Gastroesophageal sphincter (tissue), 4 donors: ENCODE measurements around the gene SEMA3D. TPM values are rescaled to one million over a fixed set of nuclear protein-coding genes. Genes with fewer than 3 reads are reported as not detected.

ENCODE experiments used
- ATAC-seq: fragments of 150-250 bp; one replicate; pipeline ENCODE4 v1.9.1; 2016; ENCODE audit warnings: mild to moderate bottlenecking, moderate library complexity
- H3K27ac ChIP-seq, 4 donors: fragments of 200-600 bp; sonication (generic) in 3 of 4; 1 replicate in 3 of 4; 2 replicates in 1 of 4; pipeline ENCODE4 v1.5.1; 2016 to 2019
- H3K27me3 ChIP-seq: fragments of 200-600 bp; sonication (generic); one replicate; pipeline ENCODE4 v1.5.1; 2019
- H3K36me3 ChIP-seq, 2 donors: fragments of 200-600 bp; sonication (generic); one replicate each; pipeline ENCODE4 v1.5.1; 2019; ENCODE audit warnings: control low read depth in 1 of 2
- H3K4me1 ChIP-seq, 3 donors: fragments of 200-600 bp; sonication (generic); 1 replicate in 2 of 3; 2 replicates in 1 of 3; pipeline ENCODE4 v1.5.1; 2016 to 2019; ENCODE audit warnings: control low read depth in 2 of 3
- H3K4me3 ChIP-seq, 2 donors: fragments of 200-600 bp; sonication (generic); one replicate each; pipeline ENCODE4 v1.5.1; 2019; ENCODE audit warnings: mild to moderate bottlenecking in 1 of 2, moderate library complexity in 1 of 2
- H3K9me3 ChIP-seq, 3 donors: fragments of 200-600 bp; sonication (generic); one replicate each; pipeline ENCODE4 v1.5.1; 2017 to 2019; ENCODE audit warnings: control low read depth in 2 of 3
- EP300 ChIP-seq: sonication (generic); formaldehyde crosslinking; IDR thresholded peaks from one replicate; pipeline ENCODE4 v1.6.1; 2017; ENCODE audit warnings: antibody characterized with exemption, mild to moderate bottlenecking
- POLR2A ChIP-seq, 2 donors: fragments of 450-650 bp; IDR thresholded peaks; one replicate each; pipeline ENCODE4 v1.6.1; 2017; ENCODE audit warnings: antibody characterized with exemption in 2 of 2, mild to moderate bottlenecking in 2 of 2, moderate library complexity in 1 of 2
- POLR2AphosphoS5 ChIP-seq: sonication (generic); formaldehyde crosslinking; IDR thresholded peaks from one replicate; pipeline ENCODE4 v1.6.1; 2017; ENCODE audit warnings: antibody characterized with exemption
- WGBS, 2 donors: methylation state at CpG; one replicate each; pipeline ENCODE4 v1.1.5; 2018; ENCODE audit warnings: low coverage in 1 of 2; 5-methylcytosine and 5-hydroxymethylcytosine counted together
- total RNA-seq, 4 donors: library from RNA; depleted of rRNA; stranded (reverse); fragments of >200 nt; gene quantifications; one replicate each; pipeline ENCODE4 v1.1.0, GENCODE V29; 2016
- TF ChIP-seq, protein P1 (sequence below), 4 experiments: fragments of 200-600 bp in 2 of 4; fragments of 450-650 bp in 2 of 4; sonication (generic) in 1 of 4; IDR thresholded peaks; one replicate each; pipeline ENCODE4 v1.5.1; 2017 to 2019; ENCODE audit warnings: antibody characterized with exemption in 4 of 4, mild to moderate bottlenecking in 2 of 4, moderate library complexity in 2 of 4

Gene SEMA3D
- total RNA-seq, 4 donors from 2014 or later: 0.27 to 24.6 (median 6.5) TPM

DNA sequence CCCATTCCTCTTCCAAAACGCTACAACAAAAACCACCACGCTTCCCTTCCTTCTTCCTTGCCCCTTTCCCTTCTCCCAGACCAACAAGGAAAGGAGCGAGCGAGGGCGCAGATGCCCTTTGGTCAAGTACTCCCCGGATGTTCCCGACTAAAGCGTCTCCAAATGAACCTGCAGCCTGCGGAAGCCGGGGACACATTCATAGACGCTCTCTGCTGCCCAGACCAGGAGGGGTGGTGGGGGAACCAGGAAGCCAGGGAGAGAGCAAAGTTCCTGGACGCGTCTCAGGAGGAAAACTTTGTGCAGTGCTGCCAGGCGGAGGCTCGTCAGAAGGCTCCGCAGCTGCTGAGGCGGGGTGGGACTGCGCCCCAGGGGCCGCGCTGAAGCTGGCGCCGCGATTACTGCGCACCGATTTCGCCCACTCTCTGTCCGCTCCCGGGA, 754 bp downstream of the SEMA3D start:
- Histone ChIP-seq H3K27me3 (peaks cover 33% of the 10 kb centered on the region), H3K27ac (peak overlapping the region in 3 of 4 donors; percentile 20 to 76 (median 60)), H3K9me3 (no peaks in the 10 kb centered on the region), H3K4me3 (peak overlapping the region; percentile 34 to 60), H3K4me1 (peaks cover 0 to 29% (median 0%) of the 10 kb centered on the region in 3 donors), H3K36me3 (no peaks in the 10 kb centered on the region)
- 0 to 3% methylated on average over 1 to 8 of the region's 28 CpGs for WGBS, 2 donors
- TF ChIP-seq POLR2AphosphoS5 (no peak), POLR2A (IDR thresholded peaks at IDR 0.05) (no peak), EP300 (no peak)
- TF ChIP-seq, protein P1, sequence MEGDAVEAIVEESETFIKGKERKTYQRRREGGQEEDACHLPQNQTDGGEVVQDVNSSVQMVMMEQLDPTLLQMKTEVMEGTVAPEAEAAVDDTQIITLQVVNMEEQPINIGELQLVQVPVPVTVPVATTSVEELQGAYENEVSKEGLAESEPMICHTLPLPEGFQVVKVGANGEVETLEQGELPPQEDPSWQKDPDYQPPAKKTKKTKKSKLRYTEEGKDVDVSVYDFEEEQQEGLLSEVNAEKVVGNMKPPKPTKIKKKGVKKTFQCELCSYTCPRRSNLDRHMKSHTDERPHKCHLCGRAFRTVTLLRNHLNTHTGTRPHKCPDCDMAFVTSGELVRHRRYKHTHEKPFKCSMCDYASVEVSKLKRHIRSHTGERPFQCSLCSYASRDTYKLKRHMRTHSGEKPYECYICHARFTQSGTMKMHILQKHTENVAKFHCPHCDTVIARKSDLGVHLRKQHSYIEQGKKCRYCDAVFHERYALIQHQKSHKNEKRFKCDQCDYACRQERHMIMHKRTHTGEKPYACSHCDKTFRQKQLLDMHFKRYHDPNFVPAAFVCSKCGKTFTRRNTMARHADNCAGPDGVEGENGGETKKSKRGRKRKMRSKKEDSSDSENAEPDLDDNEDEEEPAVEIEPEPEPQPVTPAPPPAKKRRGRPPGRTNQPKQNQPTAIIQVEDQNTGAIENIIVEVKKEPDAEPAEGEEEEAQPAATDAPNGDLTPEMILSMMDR (IDR thresholded peaks at IDR 0.05): no peak
- ATAC-seq: peak; percentile 40

DNA sequence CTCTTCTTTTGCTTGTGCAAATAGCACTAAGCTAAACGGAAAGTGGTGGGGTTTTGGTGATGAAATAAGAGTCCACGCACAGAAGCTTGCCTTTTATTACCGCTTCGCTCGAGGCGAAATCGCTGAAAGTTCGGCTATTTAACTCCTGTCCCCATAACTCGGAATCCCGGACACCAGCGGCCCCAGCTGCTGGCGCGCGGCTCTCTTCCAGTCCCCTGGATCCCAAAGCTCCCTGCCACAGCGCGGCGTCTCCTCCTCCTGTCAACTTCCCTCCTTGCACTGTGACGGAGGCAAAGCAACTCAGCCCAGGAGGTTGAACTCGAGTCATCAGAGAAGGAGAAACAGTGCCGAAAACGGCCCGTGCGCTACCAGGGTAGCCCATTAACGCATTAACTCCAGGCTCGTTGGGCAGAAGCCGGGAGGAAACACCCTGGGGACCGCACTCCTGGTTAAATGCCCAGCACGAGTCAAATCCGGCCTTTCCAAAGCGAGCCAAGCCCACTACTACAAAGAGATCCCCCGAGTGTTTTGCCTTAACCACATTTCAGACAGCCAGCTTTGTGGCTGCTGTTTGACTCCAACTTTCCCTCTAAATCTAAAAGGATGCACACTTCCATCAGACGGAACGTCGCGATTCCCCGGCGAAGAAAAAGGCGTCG, 1.3 kb downstream of the SEMA3D start:
- Histone ChIP-seq H3K9me3 (no peaks in the 10 kb centered on the region), H3K27me3 (peaks cover 33% of the 10 kb centered on the region), H3K4me3 (peak overlapping the region; percentile 34 to 60), H3K4me1 (peaks cover 0 to 29% (median 0%) of the 10 kb centered on the region in 3 donors), H3K27ac (peak overlapping the region in 3 of 4 donors; percentile 20 to 76 (median 60)), H3K36me3 (no peaks in the 10 kb centered on the region)
- peak; percentile 4 for TF ChIP-seq POLR2AphosphoS5
- TF ChIP-seq, protein P1 (IDR thresholded peaks at IDR 0.05): no peak
- peak; percentile 30 for ATAC-seq
- 0 to 7% methylated on average over 13 to 19 of the region's 39 CpGs for WGBS, 2 donors

DNA sequence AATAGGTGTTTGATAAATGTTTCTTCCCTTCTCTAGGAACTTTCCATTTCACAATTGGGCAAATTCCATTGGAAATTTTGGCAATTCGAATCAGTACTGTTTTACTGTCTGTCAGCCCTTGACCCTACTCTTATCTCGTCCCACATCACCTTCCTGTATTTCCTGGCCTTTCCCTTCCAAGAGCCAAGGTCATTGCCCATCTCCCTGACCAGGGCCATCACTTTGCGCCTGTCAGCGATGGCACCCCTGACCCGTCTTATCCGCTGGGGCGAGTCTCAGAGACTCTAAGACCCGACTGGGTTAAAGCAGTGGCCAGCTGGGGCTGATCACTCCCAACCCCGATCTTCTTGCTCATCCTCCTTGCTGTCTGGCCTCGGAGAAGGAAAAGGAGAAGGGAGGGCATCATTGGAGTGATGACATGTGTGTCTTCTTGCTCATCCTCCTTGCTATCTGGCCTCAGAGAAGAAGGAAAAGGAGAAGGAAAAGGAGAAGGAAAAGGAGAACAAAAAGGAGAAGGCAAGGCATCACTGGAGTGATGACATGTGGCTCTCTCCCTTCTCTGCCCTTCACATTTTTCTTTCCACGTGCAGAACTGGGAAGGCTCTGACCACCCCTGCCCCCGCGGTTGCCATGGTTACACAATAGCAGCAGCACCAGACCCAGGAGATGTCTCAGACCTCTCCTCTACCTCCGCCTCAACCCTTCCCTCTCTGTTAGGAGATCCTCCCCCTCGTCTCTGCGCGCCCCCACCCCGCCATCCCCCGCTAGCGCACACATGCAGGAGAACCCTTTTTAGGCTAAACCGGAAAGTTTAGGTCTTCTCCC, 2.0 kb downstream of the SEMA3D start:
- WGBS, 2 donors: 31 to 45% methylated on average over 9 of the region's 21 CpGs
- H3K27ac ChIP-seq: peak overlapping the region in 2 of 4 donors; percentile 60 to 76
- peak overlapping the region; percentile 34 to 60 for H3K4me3 ChIP-seq
- TF ChIP-seq EP300 (no peak), POLR2AphosphoS5 (no peak), POLR2A (IDR thresholded peaks at IDR 0.05) (no peak)
- TF ChIP-seq, protein P1 (IDR thresholded peaks at IDR 0.05): no peak
- H3K36me3 ChIP-seq: no peaks in the 10 kb centered on the region
- H3K4me1 ChIP-seq: peaks cover 0 to 29% (median 0%) of the 10 kb centered on the region in 3 donors
- H3K27me3 ChIP-seq: peaks cover 31% of the 10 kb centered on the region
- ATAC-seq: no peak
- no peaks in the 10 kb centered on the region for H3K9me3 ChIP-seq

DNA sequence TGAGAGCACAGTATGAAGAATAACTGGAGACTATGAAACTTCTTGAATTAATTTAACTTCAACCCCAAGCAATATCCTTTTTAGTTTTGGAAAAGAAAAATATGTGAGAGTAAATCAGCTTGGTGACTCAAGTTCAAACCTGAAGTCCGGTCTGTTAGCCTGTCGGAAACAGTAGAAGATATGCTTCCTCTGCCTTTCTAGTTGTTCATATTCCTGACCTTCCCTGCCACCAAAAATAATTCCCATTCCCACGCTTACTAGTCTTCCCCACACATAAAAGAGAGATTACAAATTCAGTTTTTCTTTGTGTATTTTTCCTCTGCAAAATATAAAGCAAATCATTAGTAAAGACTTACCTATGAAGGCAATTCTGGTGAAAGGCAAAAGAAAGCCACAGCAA, 3.6 kb downstream of the SEMA3D start:
- no peaks in the 10 kb centered on the region for H3K9me3 ChIP-seq
- no peaks in the 10 kb centered on the region for H3K36me3 ChIP-seq
- TF ChIP-seq POLR2AphosphoS5 (no peak), POLR2A (IDR thresholded peaks at IDR 0.05) (no peak), EP300 (no peak)
- TF ChIP-seq, protein P1 (IDR thresholded peaks at IDR 0.05): no peak
- WGBS, 2 donors: 80 to 86% methylated on average over 2 to 3 of the region's 3 CpGs
- ATAC-seq: no peak
- H3K27ac ChIP-seq: no peak overlapping the region
- peaks cover 19% of the 10 kb centered on the region for H3K27me3 ChIP-seq
- no peak overlapping the region for H3K4me3 ChIP-seq
- peaks cover 0 to 29% (median 0%) of the 10 kb centered on the region in 3 donors for H3K4me1 ChIP-seq
